Subcutaneous adipose tissue (tissue), 4 donors: ENCODE data around the gene SPDEF. TPM values are rescaled to one million over a fixed set of nuclear protein-coding genes. Genes with fewer than 3 reads are reported as not detected.

Experiments used
- total RNA-seq, 4 donors: library from RNA; depleted of rRNA; stranded (reverse); fragments of >200 nt; gene quantifications; one replicate each; pipeline ENCODE4 v1.1.0, GENCODE V29; 2016
- TF ChIP-seq, protein P1 (sequence below): fragments of 450-650 bp; IDR thresholded peaks from one replicate; pipeline ENCODE4 v1.5.1; 2016; ENCODE audit warnings: low read depth, mild to moderate bottlenecking, control low read depth, antibody characterized with exemption, moderate library complexity

SPDEF gene
- total RNA-seq, 4 donors from 2014 or later, result 0.22 TPM; not detected in 3

GRCh38 chr6:34568341-34569201 lies 12.4 kb upstream of the SPDEF start:
- TF ChIP-seq, protein P1, sequence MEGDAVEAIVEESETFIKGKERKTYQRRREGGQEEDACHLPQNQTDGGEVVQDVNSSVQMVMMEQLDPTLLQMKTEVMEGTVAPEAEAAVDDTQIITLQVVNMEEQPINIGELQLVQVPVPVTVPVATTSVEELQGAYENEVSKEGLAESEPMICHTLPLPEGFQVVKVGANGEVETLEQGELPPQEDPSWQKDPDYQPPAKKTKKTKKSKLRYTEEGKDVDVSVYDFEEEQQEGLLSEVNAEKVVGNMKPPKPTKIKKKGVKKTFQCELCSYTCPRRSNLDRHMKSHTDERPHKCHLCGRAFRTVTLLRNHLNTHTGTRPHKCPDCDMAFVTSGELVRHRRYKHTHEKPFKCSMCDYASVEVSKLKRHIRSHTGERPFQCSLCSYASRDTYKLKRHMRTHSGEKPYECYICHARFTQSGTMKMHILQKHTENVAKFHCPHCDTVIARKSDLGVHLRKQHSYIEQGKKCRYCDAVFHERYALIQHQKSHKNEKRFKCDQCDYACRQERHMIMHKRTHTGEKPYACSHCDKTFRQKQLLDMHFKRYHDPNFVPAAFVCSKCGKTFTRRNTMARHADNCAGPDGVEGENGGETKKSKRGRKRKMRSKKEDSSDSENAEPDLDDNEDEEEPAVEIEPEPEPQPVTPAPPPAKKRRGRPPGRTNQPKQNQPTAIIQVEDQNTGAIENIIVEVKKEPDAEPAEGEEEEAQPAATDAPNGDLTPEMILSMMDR, result no peak

- TF ChIP-seq, protein P1, result no peak
These were observed 10.9 kb upstream of the SPDEF start for GRCh38 chr6:34566830-34567546.

- TF ChIP-seq, protein P1, result no peak
These were observed 9.6 kb upstream of the SPDEF start for GRCh38 chr6:34565722-34566137.

DNA sequence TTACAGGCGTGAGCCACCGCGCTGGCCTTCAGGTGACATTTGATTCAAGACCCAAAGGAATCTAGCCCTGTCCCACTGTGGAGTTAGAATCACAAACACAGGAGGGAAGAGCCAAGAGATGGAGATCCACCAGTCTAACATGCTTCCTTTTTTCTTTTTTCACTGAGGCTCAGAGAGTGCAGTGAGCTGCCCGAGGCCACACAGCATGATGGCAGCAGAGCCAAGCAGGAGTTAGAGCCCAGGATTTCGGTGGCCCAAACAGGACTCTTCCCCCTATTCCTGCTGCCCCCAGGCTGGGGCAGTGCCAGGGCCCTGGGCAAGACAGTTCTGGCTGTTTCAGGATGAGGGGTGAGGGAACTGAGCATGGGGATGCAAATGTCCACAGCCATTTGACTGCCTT lies 8.1 kb upstream of the SPDEF start:
- TF ChIP-seq, protein P1, result no peak

- TF ChIP-seq, protein P1, result no peak
These were observed 7.4 kb upstream of the SPDEF start for GRCh38 chr6:34563513-34563870.

- TF ChIP-seq, protein P1, result no peak
These were observed 6.9 kb upstream of the SPDEF start for GRCh38 chr6:34562861-34563512.

- TF ChIP-seq, protein P1, result no peak
These were observed 6.2 kb upstream of the SPDEF start for GRCh38 chr6:34562350-34562749.
